Epidermal melanocyte (primary cell): ENCODE data around the gene LIFR.
"Not testable (repeated sequence)": the region's sequence is repeated elsewhere in the genome, so short reads cannot be mapped to it uniquely, and the experiment has no call there.

Experiments
- DNase-seq: peaks from one replicate; pipeline ENCODE4 v3.0.0; 2011; ENCODE audit warnings: low spot score; ENCODE audit not compliant: insufficient read length

The LIFR gene

DNA sequence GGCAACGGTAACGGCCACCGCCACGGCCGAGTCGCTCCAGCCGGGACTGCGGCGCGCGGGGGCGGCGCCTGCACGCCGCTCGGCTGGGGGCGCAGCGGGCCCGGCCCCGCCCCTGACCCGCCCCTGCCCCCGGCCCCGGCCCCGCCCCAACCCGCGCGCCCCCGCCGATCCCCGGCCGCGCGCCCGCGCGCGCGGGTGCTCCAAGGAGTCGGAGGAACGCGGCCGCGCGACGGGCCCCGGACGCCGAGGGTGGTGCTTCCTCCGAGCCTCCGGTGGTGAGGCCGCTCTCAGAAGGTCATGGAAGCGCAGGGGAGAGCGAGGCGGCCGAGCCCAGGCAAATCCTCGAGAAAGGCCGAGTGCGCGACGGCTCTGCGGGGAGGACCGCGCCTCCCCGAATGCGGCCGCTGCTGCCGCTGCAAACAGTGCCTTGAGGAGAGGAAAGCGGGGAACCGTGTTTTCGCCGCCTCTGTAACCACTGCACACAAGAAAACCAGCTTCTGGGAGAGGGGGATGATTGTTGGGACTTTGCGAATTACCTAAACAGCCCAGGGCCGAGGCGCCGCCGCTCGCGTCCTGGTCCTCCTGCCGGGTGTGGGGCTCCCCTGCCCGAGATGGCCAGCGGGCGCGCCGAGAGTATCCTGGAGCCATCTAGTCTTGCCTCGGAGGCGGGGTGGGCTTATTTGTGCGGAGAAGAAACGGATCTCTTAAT, at the start of gene LIFR:
LIFR (minus strand) TSS at position 48 of the 709 bp plus-strand sequence. CDS start 25,999 bp downstream, outside the sequence.
- peak; percentile 41 for DNase-seq

- no peak for DNase-seq
Observed at GRCh38 chr5:38605610-38606009, 49.2 kb upstream of the LIFR start.

- DNase-seq, result no peak
Observed at GRCh38 chr5:38603691-38604090, 47.2 kb upstream of the LIFR start.

DNA sequence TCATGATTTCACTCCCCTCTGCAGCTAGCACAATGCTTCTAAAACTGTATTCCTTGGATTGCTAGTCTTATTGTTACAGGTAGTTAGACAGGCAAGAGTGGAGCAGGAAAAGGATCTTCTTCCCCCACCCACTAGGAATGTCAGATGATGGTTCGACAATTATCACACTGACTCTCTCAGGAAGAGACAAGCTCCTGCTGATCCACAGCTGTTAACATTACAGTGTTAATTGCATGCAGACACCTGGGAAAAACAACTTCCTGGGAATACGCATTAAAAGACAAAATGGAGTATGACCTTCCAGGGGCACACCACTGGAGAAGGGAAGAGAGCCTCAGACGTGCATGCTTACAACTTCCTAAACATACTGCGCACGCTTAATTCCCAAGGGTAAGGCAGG, 46.2 kb upstream of the LIFR start:
- no peak for DNase-seq

DNA sequence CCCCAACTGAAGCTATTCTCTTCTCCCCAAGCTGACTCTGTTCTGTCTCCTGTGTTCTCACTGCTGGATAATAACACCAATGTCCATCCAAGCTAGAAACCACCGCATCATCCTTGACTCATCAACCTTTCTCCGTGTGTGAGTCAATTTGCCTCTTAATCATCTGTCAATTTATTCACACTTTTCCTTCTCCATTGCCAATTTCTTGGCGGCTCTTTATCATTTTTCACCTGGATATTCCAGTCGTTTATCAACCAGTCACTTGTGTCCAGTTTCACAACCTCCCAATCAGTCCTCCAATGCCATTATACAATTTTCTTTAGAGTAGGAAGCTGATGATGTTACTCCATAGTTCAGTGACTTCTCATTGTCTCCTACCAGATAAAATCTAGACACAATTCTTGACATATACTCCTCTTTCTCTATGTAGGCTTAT, 45.4 kb upstream of the LIFR start:
- no peak for DNase-seq

- no peak for DNase-seq
Observed at GRCh38 chr5:38601133-38601862, 44.9 kb upstream of the LIFR start.

- DNase-seq, result no peak
Observed at GRCh38 chr5:38600329-38601045, 44.0 kb upstream of the LIFR start.

GRCh38 chr5:38599751-38600150, 43.3 kb upstream of the LIFR start:
- not testable (repeated sequence) for DNase-seq

- DNase-seq, result no peak
Observed at GRCh38 chr5:38598994-38599617, 42.7 kb upstream of the LIFR start.

DNA sequence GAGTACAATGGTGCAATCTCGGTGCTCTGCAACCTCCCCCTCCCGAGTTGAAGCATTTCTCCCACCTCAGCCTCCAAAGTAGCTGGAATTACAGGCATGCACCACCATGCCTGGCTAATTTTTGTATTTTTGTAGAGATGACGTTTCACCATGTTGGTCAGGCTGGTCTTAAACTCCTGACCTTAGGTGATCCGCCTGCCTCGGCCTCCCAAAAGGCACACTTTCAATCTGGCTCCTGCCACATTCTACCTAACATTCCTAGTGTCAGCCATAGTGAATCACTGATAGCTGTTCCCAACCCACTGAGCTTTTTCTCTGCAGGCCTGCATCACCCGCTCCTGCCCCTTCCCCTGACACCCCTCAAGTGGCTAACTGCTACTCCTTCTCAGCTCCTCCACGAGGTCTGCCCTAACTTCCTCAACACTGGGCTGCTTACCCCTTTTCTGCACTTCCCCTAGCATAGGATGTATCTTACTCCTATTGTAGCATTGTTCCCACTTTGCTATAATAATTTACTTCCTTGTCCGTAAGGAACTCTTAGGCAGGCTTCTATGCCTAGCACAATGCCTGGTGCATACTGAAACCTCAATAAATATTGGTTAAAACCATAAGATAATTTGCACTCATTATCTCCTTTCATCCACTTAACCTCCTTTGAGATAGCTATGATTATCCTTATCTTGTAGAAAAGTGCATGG, 42.0 kb upstream of the LIFR start:
- no peak for DNase-seq

DNA sequence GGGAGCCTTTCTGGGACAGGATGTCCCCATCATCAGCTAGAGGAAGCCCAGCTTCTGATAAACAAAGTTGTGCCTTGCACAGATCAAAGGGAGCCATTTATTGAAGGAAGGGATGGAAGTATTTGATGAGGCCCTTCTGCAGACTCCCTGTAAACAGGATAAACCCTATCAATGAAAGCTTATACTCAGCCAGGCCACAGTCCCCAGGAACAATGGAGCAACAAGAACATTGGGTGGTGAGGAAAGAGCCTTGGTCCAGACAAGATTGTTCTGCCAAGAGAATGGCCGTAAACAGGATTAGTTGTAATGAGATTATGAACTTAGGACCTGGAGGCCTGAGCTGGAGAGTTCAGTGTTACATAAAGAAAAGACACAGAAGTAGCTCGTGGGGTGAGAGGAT, 40.5 kb upstream of the LIFR start:
- no peak for DNase-seq

DNA sequence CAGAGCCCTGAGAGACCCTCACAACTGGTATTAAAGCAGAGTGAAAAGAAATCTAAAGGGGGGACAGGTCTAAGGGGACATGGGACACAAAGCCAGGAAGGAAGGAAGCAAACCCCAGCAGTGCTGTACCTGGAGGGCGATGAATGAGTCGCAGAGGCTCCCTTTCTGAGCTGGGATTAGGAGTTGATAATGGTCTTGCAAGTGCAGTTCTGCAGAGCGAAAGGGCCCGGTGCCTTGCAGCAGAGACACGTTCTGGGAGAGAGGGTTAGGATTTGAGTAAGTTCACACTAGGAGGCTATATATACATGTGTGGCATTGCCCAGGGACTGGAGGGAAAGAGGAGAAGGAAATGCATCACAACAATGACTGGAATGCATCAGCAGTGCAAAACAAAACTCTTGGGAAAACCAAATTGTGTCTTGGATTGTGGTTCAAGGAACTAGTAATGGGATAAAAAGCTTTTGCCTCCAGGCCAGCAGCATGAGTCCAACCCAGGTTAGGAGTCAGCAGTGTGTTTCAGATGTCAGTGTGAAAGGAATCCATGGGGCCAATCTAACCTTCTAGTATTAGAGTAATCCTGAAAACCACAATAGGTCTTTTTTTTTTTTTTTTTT, 38.8 kb upstream of the LIFR start:
- DNase-seq, result no peak

DNA sequence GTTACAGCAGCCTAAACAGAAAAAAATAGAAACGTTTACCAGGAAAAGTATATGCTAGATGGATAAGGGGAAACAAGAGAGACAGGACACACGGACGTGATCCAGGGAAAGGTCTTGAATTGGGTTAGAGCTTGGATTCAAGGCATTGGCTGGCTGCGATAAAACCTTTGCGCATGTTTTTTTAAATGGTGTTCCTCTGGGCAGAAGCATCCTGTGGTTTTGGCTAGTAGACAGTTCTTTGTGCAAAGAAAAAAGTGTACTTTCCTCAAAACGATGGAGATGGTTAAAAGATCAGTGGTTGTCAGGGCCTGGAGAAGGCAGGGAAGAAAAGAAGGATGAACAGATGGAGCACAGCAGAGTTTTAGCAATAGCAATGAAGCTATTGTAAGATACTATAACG, 37.5 kb upstream of the LIFR start:
- no peak for DNase-seq

- DNase-seq, result no peak
Observed at GRCh38 chr5:38591523-38591849, 35.0 kb upstream of the LIFR start.

GRCh38 chr5:38590838-38591522, 34.5 kb upstream of the LIFR start:
- DNase-seq, result no peak

DNA sequence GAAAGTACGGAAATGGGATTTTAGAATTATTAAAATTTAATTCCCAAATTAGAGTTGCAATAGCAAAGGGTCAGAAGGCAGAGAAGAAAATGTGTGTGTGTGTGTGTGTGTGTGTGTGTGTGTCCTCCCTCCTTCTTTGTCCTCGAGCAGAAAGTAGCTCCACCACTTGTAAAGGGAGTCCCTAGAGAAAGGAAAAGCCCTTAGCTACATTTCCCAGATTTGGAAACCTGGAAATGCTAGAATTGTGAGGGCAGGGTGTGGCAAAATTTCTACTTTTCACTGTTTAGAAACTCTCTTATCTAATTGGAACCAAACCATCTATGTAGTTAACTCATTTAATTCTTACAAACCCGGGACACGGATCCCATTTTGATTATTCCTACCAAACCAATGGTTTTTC, 33.2 kb upstream of the LIFR start:
- no peak for DNase-seq

GRCh38 chr5:38585816-38586215, 29.4 kb upstream of the LIFR start:
- no peak for DNase-seq

DNA sequence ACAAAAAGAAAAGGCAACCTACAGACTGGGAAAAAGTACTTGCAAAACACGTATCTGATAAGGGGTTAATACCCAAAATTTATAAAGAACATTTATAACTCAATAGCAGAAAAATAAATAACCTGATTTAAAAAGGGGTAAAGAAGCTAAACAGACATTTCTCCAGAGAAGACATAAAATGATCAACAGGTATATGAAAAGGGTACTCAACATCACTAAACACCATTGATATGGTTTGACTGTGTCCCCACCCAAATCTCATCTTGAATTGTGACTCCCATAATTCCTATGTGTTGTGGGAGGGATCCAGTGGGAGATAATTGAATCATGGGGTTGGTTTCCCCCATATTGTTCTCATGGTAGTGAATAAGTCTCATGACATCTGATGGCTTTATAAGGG, 27.1 kb upstream of the LIFR start:
- no peak for DNase-seq

DNA sequence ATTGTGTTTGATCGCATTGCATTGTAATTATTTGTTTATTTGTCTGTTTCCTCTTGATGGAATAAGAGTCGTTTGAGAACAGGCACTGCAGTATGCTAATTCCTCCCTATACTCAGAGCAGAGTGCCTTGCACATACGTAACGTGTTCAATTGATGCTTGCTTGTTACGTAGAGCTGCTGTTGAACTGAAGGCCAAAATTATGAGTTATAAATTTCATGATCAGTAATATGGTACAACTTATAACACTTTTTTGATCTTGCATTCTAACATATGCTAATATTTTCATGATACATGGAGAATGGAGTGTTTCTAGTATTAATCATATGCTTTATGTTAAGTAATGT, 26.5 kb upstream of the LIFR start:
- DNase-seq, result no peak

DNA sequence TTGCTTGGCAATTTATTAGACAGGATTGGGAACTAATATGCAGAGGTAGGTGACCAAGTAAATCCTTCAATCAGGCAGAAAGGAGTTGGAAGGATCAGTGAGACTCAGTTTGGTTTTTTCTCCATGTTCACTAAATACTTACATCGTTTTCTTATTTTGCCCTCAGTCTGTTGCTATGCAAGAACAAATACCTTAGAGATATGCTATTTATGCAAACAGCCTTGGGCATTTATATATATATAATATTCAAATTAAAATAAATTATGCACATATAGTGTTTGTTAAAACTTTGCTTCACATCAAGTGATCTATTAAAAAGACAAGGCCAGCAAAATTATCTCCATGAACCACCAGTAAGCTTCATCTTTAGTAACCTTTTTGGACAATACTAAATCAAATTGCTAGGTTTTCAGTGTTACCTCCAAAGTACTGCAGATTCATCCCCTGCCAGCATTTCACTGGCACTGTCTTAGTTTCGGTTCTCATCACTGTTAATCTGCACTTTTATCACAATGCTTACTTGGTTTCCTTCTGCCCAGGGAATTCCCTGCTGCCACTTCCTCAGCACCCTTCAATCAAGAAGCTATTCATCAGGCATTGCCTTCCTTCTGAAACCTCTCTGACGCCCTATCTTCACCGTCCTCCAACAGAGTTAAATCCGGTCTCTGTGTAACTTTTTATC, 26.0 kb upstream of the LIFR start:
- no peak for DNase-seq
